Prostate gland (tissue), 2 donors: ENCODE results near the gene VPS8. TPM values are rescaled to one million over a fixed set of nuclear protein-coding genes. Genes with fewer than 3 reads are reported as not detected.

Experiments used
- DNase-seq: peaks from one replicate; pipeline ENCODE4 v3.0.0-alpha.2; 2019; ENCODE audit warnings: low spot score
- H3K27ac ChIP-seq, 2 donors: fragments of 200-600 bp; sonication (generic); 2 replicates each; pipeline ENCODE4 v1.5.1; 2017 to 2019
- H3K27me3 ChIP-seq: fragments of 200-600 bp; sonication (generic); replicated peaks from 2 replicates; pipeline ENCODE4 v1.5.1; 2019; ENCODE audit not compliant: insufficient read depth
- H3K36me3 ChIP-seq, 2 donors: fragments of 200-600 bp; sonication (generic); 1 replicate in 1 of 2; 2 replicates in 1 of 2; pipeline versions ENCODE4 v1.5.1 to v1.8.1; 2017 to 2019
- H3K4me1 ChIP-seq: fragments of 200-600 bp; sonication (generic); replicated peaks from 2 replicates; pipeline ENCODE4 v1.5.1; 2019
- H3K4me3 ChIP-seq, 2 donors: fragments of 200-600 bp; sonication (generic); 2 replicates each; pipeline ENCODE4 v1.5.1; 2017 to 2019
- H3K9me3 ChIP-seq: fragments of 200-600 bp; sonication (generic); 2 replicates; pipeline ENCODE4 v1.5.1; 2017
- CTCF ChIP-seq, 4 experiments: fragments of 200-600 bp in 2 of 4; fragments of 450-650 bp in 2 of 4; sonication (generic) in 2 of 4; IDR thresholded peaks; 1 replicate in 3 of 4; 2 replicates in 1 of 4; pipeline ENCODE4 v1.5.1; 2016 to 2019; ENCODE audit warnings: antibody characterized with exemption in 4 of 4, mild to moderate bottlenecking in 2 of 4, moderate library complexity in 2 of 4
- POLR2A ChIP-seq: fragments of 450-650 bp; IDR thresholded peaks from one replicate; pipeline ENCODE4 v1.6.1; 2016; ENCODE audit warnings: antibody characterized with exemption, mild to moderate bottlenecking
- POLR2AphosphoS5 ChIP-seq: sonication (generic); formaldehyde crosslinking; IDR thresholded peaks from one replicate; pipeline ENCODE4 v1.6.1; 2017; ENCODE audit warnings: antibody characterized with exemption
- WGBS: methylation state at CpG from one replicate; pipeline ENCODE4 v1.1.5; 2018; 5-methylcytosine and 5-hydroxymethylcytosine counted together
- intact Hi-C: fragments of 100-400 bp; cut with DNase I; formaldehyde crosslinking; loops from one replicate; pipeline ENCODE4 v1.14.2; 2022
- total RNA-seq, 2 donors: library from RNA; depleted of rRNA; stranded (reverse); fragments of >200 nt; gene quantifications; one replicate each; pipeline ENCODE4 v1.1.0, GENCODE V29; 2016

Gene VPS8
- total RNA-seq, 2 donors from 2014 or later, result 36.7 to 70.6 TPM

GRCh38 chr3:184815046-184815930 lies 3.3 kb downstream of the VPS8 start:
- no peaks in the 10 kb centered on the region for H3K27me3 ChIP-seq
- no peaks in the 10 kb centered on the region for H3K4me1 ChIP-seq
- no peak for TF ChIP-seq CTCF (IDR thresholded peaks at IDR 0.05)
- intact Hi-C loops, result no loop called here
- H3K4me3 ChIP-seq, result no peak overlapping the region
- DNase-seq, result no peak
- no peaks in the 10 kb centered on the region for H3K9me3 ChIP-seq
- no peaks in the 10 kb centered on the region for H3K36me3 ChIP-seq
- no peak overlapping the region for H3K27ac ChIP-seq
- 84% methylated on average over 7 of the region's 7 CpGs for WGBS

GRCh38 chr3:184816614-184817013 lies 4.6 kb downstream of the VPS8 start:
- Histone ChIP-seq H3K36me3 (no peaks in the 10 kb centered on the region), H3K27me3 (no peaks in the 10 kb centered on the region), H3K27ac (no peak overlapping the region), H3K4me1 (no peaks in the 10 kb centered on the region), H3K4me3 (no peak overlapping the region), H3K9me3 (no peaks in the 10 kb centered on the region)
- TF ChIP-seq POLR2A, result no peak
- no peak for TF ChIP-seq POLR2AphosphoS5
- TF ChIP-seq CTCF (IDR thresholded peaks at IDR 0.05), result no peak
- 95% methylated on average over 5 of the region's 5 CpGs for WGBS
- intact Hi-C loops, result no loop called here
- DNase-seq, result no peak

GRCh38 chr3:184820525-184820924 lies 8.6 kb downstream of the VPS8 start:
- Histone ChIP-seq H3K4me3 (no peak overlapping the region), H3K9me3 (no peaks in the 10 kb centered on the region), H3K27ac (no peak overlapping the region), H3K4me1 (no peaks in the 10 kb centered on the region), H3K36me3 (no peaks in the 10 kb centered on the region), H3K27me3 (no peaks in the 10 kb centered on the region)
- intact Hi-C loops, result no loop called here
- TF ChIP-seq POLR2AphosphoS5 (no peak), CTCF (IDR thresholded peaks at IDR 0.05) (no peak), POLR2A (no peak)
- DNase-seq, result no peak

GRCh38 chr3:184821034-184821433 lies 9.1 kb downstream of the VPS8 start:
- Histone ChIP-seq H3K4me1 (no peaks in the 10 kb centered on the region), H3K4me3 (no peak overlapping the region), H3K36me3 (no peaks in the 10 kb centered on the region), H3K27me3 (no peaks in the 10 kb centered on the region), H3K9me3 (no peaks in the 10 kb centered on the region), H3K27ac (no peak overlapping the region)
- intact Hi-C loops, result no loop called here
- TF ChIP-seq POLR2AphosphoS5 (no peak), CTCF (IDR thresholded peaks at IDR 0.05) (no peak), POLR2A (no peak)
- DNase-seq, result no peak
- 100% methylated on average over 4 of the region's 4 CpGs for WGBS

- TF ChIP-seq POLR2AphosphoS5 (no peak), POLR2A (no peak), CTCF (IDR thresholded peaks at IDR 0.05) (no peak)
- Histone ChIP-seq H3K27me3 (no peaks in the 10 kb centered on the region), H3K27ac (no peak overlapping the region), H3K9me3 (no peaks in the 10 kb centered on the region), H3K4me3 (no peak overlapping the region), H3K36me3 (no peaks in the 10 kb centered on the region), H3K4me1 (no peaks in the 10 kb centered on the region)
- DNase-seq, result no peak
- intact Hi-C loops, result no loop called here
Measured at GRCh38 chr3:184822081-184822480, 10.1 kb downstream of the VPS8 start.
